HCT116 (cell line): Measurements from ENCODE around the gene HEXD. TPM values are rescaled to one million over a fixed set of nuclear protein-coding genes. Genes with fewer than 3 reads are reported as not detected.

Experiments
- ATAC-seq: fragments of 200-7000 bp; cut with Tn5 transposase; 2 replicates; pipeline ENCODE4 v1.9.1; 2020; ENCODE audit warnings: mild to moderate bottlenecking, moderate library complexity
- BruUV-seq: library from RNA; stranded (reverse); fragments of 400-500 nt; replicated peaks from 2 replicates; lab custom pipeline; 2021; lab: Mats Ljungman, UMichigan
- CTCF ChIA-PET: fragments of 300-600 bp; sonication (Branson Sonifier 250); formaldehyde crosslinking; loops from one replicate; lab custom pipeline; 2021; ENCODE audit warnings: antibody characterized with exemption; lab: Charles Lee
- POLR2A ChIA-PET: fragments of 300-600, 350-600 bp; sonication (Branson Sonifier 250); formaldehyde crosslinking; loops from one replicate; lab custom pipeline; 2021; ENCODE audit warnings: antibody characterized with exemption; lab: Charles Lee
- RAD21 ChIA-PET, 2 experiments: fragments of 300-600 bp; sonication (Branson Sonifier 250); formaldehyde crosslinking; loops; one replicate each; lab custom pipeline; 2023; ENCODE audit warnings: low total read pairs in 2 of 2; ENCODE audit not compliant: uncharacterized antibody in 2 of 2, unreplicated experiment in 2 of 2, low non-redundant PET in 1 of 2; lab: Charles Lee
- DNase-seq: peaks from one replicate; pipeline ENCODE4 v3.0.0-alpha.2; 2010; ENCODE audit warnings: low read depth, low spot score
- H2AFZ ChIP-seq: fragments of 200-600 bp; shearing (Covaris generic), sonication (generic); 2 replicates; pipeline ENCODE4 v1.6.1; 2017; ENCODE audit warnings: low read depth, mixed run types, mixed read lengths, antibody characterized with exemption, low read length; ENCODE audit not compliant: poor library complexity, severe bottlenecking
- H3K27ac ChIP-seq: 2 replicates; pipeline ENCODE4 v1.5.1; 2012; ENCODE audit warnings: low read depth, low read length
- H3K27me3 ChIP-seq: fragments of 200-600 bp; sonication (generic); 2 replicates; pipeline ENCODE4 v1.6.1; 2016; ENCODE audit warnings: mixed run types, low read length, mixed read lengths; ENCODE audit not compliant: insufficient read depth
- H3K36me3 ChIP-seq, 2 experiments: fragments of 200-500 bp in 1 of 2; fragments of 200-600 bp in 1 of 2; sonication (Bioruptor generic) in 1 of 2; sonication (generic) in 1 of 2; 2 replicates each; pipeline versions ENCODE4 v1.5.1 to v1.6.1; 2014 to 2016; ENCODE audit warnings: low read length in 2 of 2, inconsistent platforms in 1 of 2, mixed read lengths in 1 of 2, mixed run types in 1 of 2; ENCODE audit not compliant: insufficient read depth in 2 of 2, control insufficient read depth in 1 of 2
- H3K4me1 ChIP-seq, 2 experiments: fragments of 200-600 bp in 1 of 2; sonication (generic) in 1 of 2; 2 replicates each; pipeline versions ENCODE4 v1.5.1 to v1.6.1; 2012 to 2017; ENCODE audit warnings: low read length in 2 of 2, inconsistent platforms in 1 of 2, mild to moderate bottlenecking in 1 of 2, mixed read lengths in 1 of 2, mixed run types in 1 of 2, moderate library complexity in 1 of 2; ENCODE audit not compliant: insufficient read depth in 2 of 2, control insufficient read depth in 1 of 2
- H3K4me2 ChIP-seq: fragments of 200-600 bp; sonication (generic); 2 replicates; pipeline ENCODE4 v1.6.1; 2017; ENCODE audit warnings: mixed run types, low read length, mixed read lengths
- H3K4me3 ChIP-seq, 2 experiments: fragments of 200-600 bp in 1 of 2; sonication (generic) in 1 of 2; replicated peaks in 1 of 2; 2 replicates each; pipeline ENCODE4 v1.5.1; 2011 to 2016; ENCODE audit warnings: low read length in 2 of 2, control low read depth in 1 of 2, low read depth in 1 of 2, mild to moderate bottlenecking in 1 of 2, mixed read lengths in 1 of 2, mixed run types in 1 of 2
- H3K79me2 ChIP-seq: fragments of 200-600 bp; sonication (generic); 2 replicates; pipeline ENCODE4 v1.6.1; 2017; ENCODE audit warnings: mild to moderate bottlenecking, mixed run types, low read length, moderate library complexity, mixed read lengths; ENCODE audit not compliant: insufficient read depth
- H3K9ac ChIP-seq: fragments of 200-600 bp; sonication (generic); 2 replicates; pipeline ENCODE4 v1.6.1; 2016; ENCODE audit warnings: low read length, mixed read lengths
- H3K9me2 ChIP-seq: fragments of 200-600 bp; sonication (generic), shearing (Covaris generic); 2 replicates; pipeline ENCODE4 v1.6.1; 2017; ENCODE audit warnings: mixed run types, mild to moderate bottlenecking, moderate library complexity; ENCODE audit not compliant: insufficient read depth
- H3K9me3 ChIP-seq, 2 experiments: fragments of 200-500 bp in 1 of 2; fragments of 200-600 bp in 1 of 2; sonication (Bioruptor generic) in 1 of 2; sonication (generic) in 1 of 2; 2 replicates each; pipeline ENCODE4 v1.6.1; 2014 to 2017; ENCODE audit warnings: low read length in 2 of 2, mixed read lengths in 2 of 2, inconsistent platforms in 1 of 2, low read depth in 1 of 2, mild to moderate bottlenecking in 1 of 2, mixed run types in 1 of 2, moderate library complexity in 1 of 2; ENCODE audit not compliant: control insufficient read depth in 1 of 2, insufficient read depth in 1 of 2
- H4K20me1 ChIP-seq: fragments of 200-600 bp; sonication (generic), shearing (Covaris generic); 2 replicates; pipeline ENCODE4 v1.6.1; 2017; ENCODE audit warnings: mixed run types, mild to moderate bottlenecking, moderate library complexity; ENCODE audit not compliant: insufficient read depth
- CBX3 ChIP-seq: IDR thresholded peaks from 2 replicates; pipeline ENCODE4 v1.6.1; 2012; ENCODE audit warnings: low read depth
- EGR1 ChIP-seq: IDR thresholded peaks from 2 replicates; pipeline ENCODE4 v1.6.1; 2012; ENCODE audit warnings: low read depth
- FOSL1 ChIP-seq: IDR thresholded peaks from 2 replicates; pipeline ENCODE4 v1.6.1; 2012; ENCODE audit warnings: low read depth
- JUND ChIP-seq: IDR thresholded peaks from 2 replicates; pipeline ENCODE4 v1.6.1; 2012
- RAD21 ChIP-seq: IDR thresholded peaks from 2 replicates; pipeline ENCODE4 v1.6.1; 2012; ENCODE audit warnings: low read depth, mild to moderate bottlenecking
- TCF7L2 ChIP-seq: IDR thresholded peaks from 2 replicates; pipeline ENCODE4 v1.7.0; 2011; ENCODE audit warnings: borderline replicate concordance, inconsistent platforms; ENCODE audit not compliant: insufficient read depth, insufficient read length; ENCODE audit errors: extremely low read depth
- YY1 ChIP-seq: IDR thresholded peaks from 2 replicates; pipeline ENCODE4 v1.6.1; 2011; ENCODE audit warnings: low read length, low read depth, moderate library complexity, mild to moderate bottlenecking; ENCODE audit not compliant: insufficient replicate concordance; ENCODE audit errors: extremely low read depth
- ZNF274 ChIP-seq: fragments of 200-500 bp; sonication (Bioruptor generic); IDR thresholded peaks from 2 replicates; pipeline ENCODE4 v1.6.1; 2014; ENCODE audit warnings: mild to moderate bottlenecking, low read depth, low read length, inconsistent platforms
- intact Hi-C: fragments of 100-400 bp; cut with micrococcal nuclease; formaldehyde crosslinking; loops from 2 replicates; pipeline ENCODE4 v1.10.0; 2022
- total RNA-seq: library from RNA; stranded (reverse); gene quantifications from one replicate; pipeline ENCODE4 v1.2.1, GENCODE V29; 2021; ENCODE audit not compliant: unreplicated experiment
- TF ChIP-seq, protein P1 (sequence below): IDR thresholded peaks from 2 replicates; pipeline ENCODE4 v1.6.1; 2012
- TF ChIP-seq, protein P2 (sequence below): IDR thresholded peaks from 2 replicates; pipeline ENCODE4 v1.6.1; 2012; ENCODE audit warnings: low read depth

The HEXD gene
- total RNA-seq, 1 experiment from 2014 or later = 45.2 TPM

DNA sequence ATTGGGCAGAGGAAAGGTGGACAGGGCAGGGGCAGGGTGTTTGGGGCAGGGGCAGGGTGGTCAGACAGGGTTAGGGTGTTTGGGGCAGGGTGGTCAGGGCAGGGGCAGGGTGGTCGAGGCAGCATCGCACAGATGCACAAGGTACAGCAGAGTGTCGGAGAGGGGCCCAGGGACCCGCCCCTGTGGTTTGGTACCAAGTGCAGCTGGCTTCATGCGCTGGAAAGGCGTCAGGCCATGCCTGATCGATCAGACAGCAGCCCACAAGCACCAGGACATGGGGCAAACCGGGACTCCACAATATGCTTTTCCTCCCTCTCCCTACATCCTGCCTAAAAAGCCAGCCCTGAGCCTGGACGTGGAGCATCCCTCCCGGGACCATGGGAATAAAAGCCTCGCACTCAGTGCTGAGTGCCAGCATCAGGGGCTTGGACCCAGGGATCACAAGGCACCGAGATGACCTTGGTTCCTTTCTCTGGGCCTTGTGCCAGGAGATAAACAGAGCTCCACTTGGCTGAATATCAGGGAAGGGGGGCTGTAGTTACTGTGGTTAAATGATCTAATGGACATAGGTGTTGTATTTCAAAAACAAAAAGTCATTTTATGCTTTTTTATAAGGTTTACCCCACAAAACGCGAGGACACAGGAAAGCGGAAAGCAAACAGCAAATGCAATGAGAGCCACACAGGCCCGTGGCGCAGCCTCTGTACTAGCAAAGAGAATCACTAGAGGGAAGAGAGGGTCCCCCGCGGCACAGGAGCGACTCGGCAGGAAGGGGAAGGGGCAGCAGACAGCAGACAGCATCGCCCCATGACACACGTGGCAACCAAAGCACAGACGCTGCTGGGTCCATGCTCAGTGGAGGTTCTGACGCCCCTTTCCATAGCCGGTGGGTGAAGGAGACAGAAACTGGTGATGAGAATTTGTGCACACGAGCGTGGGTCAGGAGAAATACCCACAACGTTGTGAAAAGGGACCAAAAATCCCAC, 5.3 kb upstream of the HEXD start:
- TF ChIP-seq FOSL1 = no peak
- TF ChIP-seq TCF7L2 = peak; percentile 23
- no peak overlapping the region for H3K4me2 ChIP-seq
- ChIA-PET POLR2A (no interaction called here), CTCF (interaction anchor here (2.0 kb wide), 1 partner anchor 56 kb away, joined by 7 read pairs; no protein-coding TSS in a partner anchor), RAD21 (interaction anchor here in 1 of 2 experiments (0.5 kb wide), 1 partner anchor 120 kb away, joined by 7 read pairs; no protein-coding TSS in a partner anchor)
- H3K27ac ChIP-seq = no peak overlapping the region
- no peaks in the 10 kb centered on the region for H3K9me3 ChIP-seq
- no peaks in the 10 kb centered on the region for H3K27me3 ChIP-seq
- H3K9ac ChIP-seq = no peak overlapping the region
- H3K4me1 ChIP-seq = peaks cover 5 to 12% of the 10 kb centered on the region in 2 experiments
- peaks cover 0 to 7% of the 10 kb centered on the region in 2 experiments; a peak in 2 of 4 replicates for H3K36me3 ChIP-seq
- no peaks in the 10 kb centered on the region; the same call in 1 of the 2 replicates for H3K79me2 ChIP-seq
- peaks cover 6% of the 10 kb centered on the region; the same call in 1 of the 2 replicates for H4K20me1 ChIP-seq
- DNase-seq (no peak), ATAC-seq (no peak)
- intact Hi-C loops = loop anchor here (10.0 kb wide), 2 partner anchors 142 to 378 kb away; partner anchors contain the start of genes DCXR and RAC3
- BruUV-seq = no TSS peak
- no peak overlapping the region for H3K4me3 ChIP-seq
- H3K9me2 ChIP-seq = no peaks in the 10 kb centered on the region
- H2AFZ ChIP-seq = no peak overlapping the region

DNA sequence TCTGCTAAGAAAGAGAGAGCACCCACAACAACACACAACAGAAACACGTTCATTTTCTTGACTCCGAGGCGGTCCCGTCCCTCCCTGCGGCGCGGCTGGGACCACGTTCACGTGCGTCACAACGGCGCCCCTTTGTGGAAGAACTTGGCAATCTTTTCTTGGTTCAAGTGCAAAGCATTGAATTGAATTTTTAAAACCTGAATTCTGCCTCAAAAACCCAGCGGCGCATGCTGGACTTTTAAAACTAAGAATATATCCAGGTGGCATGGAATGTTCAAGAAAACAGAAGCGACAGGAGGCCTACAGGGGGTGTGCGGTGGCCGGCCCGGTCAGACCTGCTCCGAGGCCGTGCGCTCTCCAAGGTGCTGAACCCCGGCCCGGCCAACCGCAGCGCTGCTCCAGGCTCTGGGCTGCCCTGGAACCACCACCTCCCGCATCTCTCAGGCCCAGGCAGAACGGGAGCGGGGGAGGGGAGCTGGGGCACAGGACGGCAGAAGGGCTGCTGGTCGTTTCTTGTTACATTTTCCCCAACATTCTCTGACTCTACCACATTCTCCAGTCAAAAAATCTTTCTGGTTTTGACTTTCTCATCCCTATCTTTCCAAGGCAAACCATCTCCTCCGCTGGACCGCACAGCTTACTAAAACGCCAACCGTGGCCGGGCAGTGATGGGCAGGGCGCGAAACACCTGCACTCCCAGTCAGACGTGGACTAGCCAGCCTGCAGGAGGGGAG, 3.4 kb upstream of the HEXD start:
- Histone ChIP-seq H3K9me3 (no peaks in the 10 kb centered on the region), H4K20me1 (peaks cover 6% of the 10 kb centered on the region; the same call in 1 of the 2 replicates), H3K4me1 (peaks cover 7 to 23% of the 10 kb centered on the region in 2 experiments), H2AFZ (no peak overlapping the region), H3K4me2 (peak overlapping the region; percentile 27), H3K9me2 (no peaks in the 10 kb centered on the region), H3K4me3 (no peak overlapping the region), H3K27me3 (no peaks in the 10 kb centered on the region), H3K9ac (no peak overlapping the region), H3K27ac (no peak overlapping the region), H3K36me3 (peaks cover 0 to 3% of the 10 kb centered on the region in 2 experiments; a peak in 1 of 4 replicates), H3K79me2 (no peaks in the 10 kb centered on the region; the same call in 1 of the 2 replicates)
- intact Hi-C loops = loop anchor here (1.0 to 10.0 kb wide), 5 partner anchors 62 to 380 kb away; partner anchors contain the start of genes DCXR and RAC3
- no TSS peak for BruUV-seq
- ChIA-PET RAD21 (interaction anchor here in 1 of 2 experiments (0.5 to 0.7 kb wide), 2 partner anchors 42 to 201 kb away, joined by 3 to 7 read pairs; no protein-coding TSS in a partner anchor), POLR2A (interaction anchor here (0.7 kb wide), 1 partner anchor 10 kb away, joined by 3 read pairs; no protein-coding TSS in a partner anchor), CTCF (interaction anchor here (0.7 to 2.0 kb wide), 2 partner anchors 57 to 114 kb away, joined by 3 to 7 read pairs; no protein-coding TSS in a partner anchor)
- ATAC-seq (peak; percentile 55), DNase-seq (peak; percentile 57)
- TF ChIP-seq, protein P1, sequence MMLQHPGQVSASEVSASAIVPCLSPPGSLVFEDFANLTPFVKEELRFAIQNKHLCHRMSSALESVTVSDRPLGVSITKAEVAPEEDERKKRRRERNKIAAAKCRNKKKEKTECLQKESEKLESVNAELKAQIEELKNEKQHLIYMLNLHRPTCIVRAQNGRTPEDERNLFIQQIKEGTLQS = no peak
- TF ChIP-seq JUND = no peak
- TF ChIP-seq EGR1 = no peak
- no peak for TF ChIP-seq ZNF274
- TF ChIP-seq YY1 = no peak
- TF ChIP-seq, protein P2, sequence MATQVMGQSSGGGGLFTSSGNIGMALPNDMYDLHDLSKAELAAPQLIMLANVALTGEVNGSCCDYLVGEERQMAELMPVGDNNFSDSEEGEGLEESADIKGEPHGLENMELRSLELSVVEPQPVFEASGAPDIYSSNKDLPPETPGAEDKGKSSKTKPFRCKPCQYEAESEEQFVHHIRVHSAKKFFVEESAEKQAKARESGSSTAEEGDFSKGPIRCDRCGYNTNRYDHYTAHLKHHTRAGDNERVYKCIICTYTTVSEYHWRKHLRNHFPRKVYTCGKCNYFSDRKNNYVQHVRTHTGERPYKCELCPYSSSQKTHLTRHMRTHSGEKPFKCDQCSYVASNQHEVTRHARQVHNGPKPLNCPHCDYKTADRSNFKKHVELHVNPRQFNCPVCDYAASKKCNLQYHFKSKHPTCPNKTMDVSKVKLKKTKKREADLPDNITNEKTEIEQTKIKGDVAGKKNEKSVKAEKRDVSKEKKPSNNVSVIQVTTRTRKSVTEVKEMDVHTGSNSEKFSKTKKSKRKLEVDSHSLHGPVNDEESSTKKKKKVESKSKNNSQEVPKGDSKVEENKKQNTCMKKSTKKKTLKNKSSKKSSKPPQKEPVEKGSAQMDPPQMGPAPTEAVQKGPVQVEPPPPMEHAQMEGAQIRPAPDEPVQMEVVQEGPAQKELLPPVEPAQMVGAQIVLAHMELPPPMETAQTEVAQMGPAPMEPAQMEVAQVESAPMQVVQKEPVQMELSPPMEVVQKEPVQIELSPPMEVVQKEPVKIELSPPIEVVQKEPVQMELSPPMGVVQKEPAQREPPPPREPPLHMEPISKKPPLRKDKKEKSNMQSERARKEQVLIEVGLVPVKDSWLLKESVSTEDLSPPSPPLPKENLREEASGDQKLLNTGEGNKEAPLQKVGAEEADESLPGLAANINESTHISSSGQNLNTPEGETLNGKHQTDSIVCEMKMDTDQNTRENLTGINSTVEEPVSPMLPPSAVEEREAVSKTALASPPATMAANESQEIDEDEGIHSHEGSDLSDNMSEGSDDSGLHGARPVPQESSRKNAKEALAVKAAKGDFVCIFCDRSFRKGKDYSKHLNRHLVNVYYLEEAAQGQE = peak; percentile 95
- peak; percentile 98 for TF ChIP-seq RAD21
- TF ChIP-seq CBX3 = no peak; the same call in 1 of the 2 replicates
